PC-3 (cell line): Measurements from ENCODE around the gene BASP1.

Experiments
- CTCF ChIP-seq: fragments of 300-600 bp; sonication (generic); conservative IDR thresholded peaks from 2 replicates; pipeline ENCODE4 v1.5.1; 2017; ENCODE audit warnings: antibody characterized with exemption, low read depth, mild to moderate bottlenecking, low read length
- EZH2phosphoT487 ChIP-seq: fragments of 300-600 bp; sonication (generic); IDR thresholded peaks from 2 replicates; pipeline ENCODE4 v1.6.1; 2018; ENCODE audit warnings: mild to moderate bottlenecking, antibody characterized with exemption, low read length, borderline replicate concordance

- TF ChIP-seq CTCF (no peak), EZH2phosphoT487 (no peak)
These were observed 2.5 kb upstream of the BASP1 start for GRCh38 chr5:17214893-17215292.
